ENCODE data around the gene CABLES1.

Gene CABLES1

DNA sequence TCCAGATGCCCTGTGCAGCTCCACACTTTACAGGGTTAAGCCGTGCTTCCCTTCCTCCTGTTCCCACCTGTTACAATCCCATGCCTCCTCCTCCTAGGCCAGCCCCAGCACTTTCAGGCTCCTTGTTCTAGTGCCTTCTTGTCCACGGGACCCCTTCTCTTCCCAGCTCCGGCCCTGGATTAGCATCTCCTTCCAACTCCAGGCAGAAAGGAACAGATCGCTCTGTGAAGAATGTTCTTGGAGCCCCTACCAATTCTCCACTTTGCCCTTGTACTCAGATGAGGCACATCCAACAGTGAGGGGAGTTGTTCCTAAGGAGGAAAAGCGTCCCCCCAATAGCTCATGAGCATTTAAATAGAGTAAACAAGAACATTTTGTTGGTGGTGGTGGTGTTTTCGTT lies 72.7 kb downstream of the CABLES1 start:
- TF ChIP-seq, protein P1, sequence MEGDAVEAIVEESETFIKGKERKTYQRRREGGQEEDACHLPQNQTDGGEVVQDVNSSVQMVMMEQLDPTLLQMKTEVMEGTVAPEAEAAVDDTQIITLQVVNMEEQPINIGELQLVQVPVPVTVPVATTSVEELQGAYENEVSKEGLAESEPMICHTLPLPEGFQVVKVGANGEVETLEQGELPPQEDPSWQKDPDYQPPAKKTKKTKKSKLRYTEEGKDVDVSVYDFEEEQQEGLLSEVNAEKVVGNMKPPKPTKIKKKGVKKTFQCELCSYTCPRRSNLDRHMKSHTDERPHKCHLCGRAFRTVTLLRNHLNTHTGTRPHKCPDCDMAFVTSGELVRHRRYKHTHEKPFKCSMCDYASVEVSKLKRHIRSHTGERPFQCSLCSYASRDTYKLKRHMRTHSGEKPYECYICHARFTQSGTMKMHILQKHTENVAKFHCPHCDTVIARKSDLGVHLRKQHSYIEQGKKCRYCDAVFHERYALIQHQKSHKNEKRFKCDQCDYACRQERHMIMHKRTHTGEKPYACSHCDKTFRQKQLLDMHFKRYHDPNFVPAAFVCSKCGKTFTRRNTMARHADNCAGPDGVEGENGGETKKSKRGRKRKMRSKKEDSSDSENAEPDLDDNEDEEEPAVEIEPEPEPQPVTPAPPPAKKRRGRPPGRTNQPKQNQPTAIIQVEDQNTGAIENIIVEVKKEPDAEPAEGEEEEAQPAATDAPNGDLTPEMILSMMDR (IDR thresholded peaks at IDR 0.05): no peak

DNA sequence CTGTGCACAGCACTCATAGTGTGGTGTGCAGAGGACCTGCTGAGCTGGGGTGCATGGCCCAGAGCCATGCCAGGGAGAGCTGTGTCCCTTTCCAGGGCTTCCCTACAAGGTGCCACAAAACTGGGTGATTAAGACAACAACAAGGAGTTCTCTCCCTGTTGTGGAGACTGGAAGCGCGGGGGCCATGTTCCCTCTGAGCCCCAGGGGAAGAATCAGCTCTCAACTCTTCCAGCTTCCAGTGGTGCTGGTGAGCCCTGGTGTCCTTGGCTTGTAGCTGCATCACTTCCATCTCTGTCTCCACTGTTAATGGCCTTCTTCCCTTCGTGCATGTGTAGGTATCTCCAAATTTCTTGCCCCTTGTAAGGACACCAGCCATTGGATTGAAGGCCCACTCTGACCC lies 73.3 kb downstream of the CABLES1 start:
- TF ChIP-seq, protein P1 (IDR thresholded peaks at IDR 0.05): no peak

DNA sequence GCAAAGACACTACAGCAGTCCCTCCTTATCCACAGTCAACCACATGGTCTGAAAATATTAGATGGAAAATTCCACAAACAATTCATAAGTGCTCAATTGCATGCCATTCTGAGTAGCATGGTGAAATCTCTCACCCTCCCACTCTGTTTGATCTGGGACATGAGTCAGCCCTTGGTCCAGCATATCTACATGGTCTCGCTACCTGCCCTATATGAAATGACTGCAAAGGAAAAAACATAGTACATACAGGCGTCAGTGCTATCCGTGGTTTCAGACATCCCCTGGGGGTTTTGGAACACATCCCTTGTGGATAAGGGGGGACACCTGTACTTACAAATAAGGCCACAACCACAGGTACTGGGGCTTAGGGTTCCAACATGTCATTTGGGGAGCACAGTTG lies 73.7 kb downstream of the CABLES1 start:
- TF ChIP-seq, protein P1 (IDR thresholded peaks at IDR 0.05): no peak

DNA sequence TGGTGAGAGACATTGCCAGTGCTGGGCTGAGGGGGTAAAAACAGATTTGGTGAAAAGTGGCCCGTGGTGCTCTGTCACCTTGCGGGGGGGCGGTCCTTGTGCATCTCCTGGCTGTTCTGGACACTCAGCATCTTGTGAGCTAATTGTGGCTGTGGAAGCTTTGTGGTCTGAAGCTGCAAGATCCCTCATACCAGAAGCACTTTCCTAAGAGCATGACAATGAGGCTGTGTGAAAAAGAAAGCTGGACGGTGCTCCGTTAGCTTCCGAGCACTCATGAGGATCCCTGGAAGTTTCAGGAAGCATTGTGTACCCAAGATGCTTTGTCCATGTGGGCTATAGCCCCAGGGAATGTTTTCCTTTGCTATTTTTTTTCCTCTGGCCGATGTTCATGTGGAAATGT lies 74.5 kb downstream of the CABLES1 start:
- TF ChIP-seq, protein P1 (IDR thresholded peaks at IDR 0.05): no peak

DNA sequence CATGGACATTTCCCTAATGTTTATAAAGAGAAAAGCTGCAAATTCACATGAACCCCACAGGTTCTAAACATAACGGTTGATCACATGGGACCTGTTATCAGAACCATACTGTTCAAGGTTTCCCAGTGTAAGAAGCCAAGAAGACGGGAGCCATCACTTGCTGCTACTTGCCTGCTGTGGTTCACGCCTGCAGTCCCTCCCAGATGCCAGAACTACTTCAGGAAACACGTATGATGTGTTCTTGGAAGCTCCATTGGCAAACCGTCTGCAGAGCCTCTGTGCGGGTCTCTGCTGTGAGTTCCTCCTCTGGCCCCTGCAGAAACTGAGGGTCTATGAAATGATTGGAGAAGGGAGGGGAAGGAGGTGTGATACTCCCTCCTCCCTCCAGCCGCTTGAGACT lies 75.2 kb downstream of the CABLES1 start:
- TF ChIP-seq, protein P1 (IDR thresholded peaks at IDR 0.05): no peak

DNA sequence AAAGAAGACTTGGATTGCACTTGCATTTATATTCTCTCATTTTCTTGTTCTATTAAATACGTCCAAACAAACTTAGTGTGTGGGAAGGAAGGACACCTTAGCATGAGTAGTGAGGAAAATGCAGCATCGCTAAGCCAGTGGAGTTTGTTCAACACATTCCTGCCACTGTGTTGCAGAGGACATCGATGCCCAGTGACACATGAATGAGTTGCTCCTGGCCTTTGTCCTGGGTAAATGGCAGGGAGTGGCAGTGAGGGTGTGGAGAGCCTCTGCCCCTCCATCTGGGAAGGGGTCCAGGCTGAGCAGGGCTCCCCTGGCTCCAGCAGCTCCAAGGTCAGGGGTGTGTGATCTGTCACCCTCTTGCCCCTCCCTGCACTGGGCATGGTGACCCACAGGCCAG lies 75.9 kb downstream of the CABLES1 start:
- TF ChIP-seq, protein P1 (IDR thresholded peaks at IDR 0.05): no peak

DNA sequence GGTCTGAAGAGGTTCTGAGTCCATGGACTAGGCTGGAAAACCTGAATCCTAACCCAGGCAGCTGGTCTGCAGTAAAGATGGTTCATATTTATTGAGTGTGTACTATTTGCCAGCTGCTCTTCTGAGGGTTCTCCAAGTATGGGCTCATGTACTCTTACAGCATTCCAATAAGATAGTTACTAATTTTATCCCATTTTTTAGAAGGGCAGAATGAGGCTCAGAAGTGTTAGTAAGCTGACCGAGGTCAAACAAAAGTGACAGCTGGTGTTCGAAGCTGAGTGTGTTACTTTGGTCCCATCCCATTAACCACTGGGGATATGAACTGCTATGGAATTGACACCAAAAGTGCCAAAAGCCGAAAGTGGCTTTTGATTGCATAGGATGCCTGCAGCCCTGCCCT lies 76.9 kb downstream of the CABLES1 start:
- TF ChIP-seq, protein P1 (IDR thresholded peaks at IDR 0.05): no peak

DNA sequence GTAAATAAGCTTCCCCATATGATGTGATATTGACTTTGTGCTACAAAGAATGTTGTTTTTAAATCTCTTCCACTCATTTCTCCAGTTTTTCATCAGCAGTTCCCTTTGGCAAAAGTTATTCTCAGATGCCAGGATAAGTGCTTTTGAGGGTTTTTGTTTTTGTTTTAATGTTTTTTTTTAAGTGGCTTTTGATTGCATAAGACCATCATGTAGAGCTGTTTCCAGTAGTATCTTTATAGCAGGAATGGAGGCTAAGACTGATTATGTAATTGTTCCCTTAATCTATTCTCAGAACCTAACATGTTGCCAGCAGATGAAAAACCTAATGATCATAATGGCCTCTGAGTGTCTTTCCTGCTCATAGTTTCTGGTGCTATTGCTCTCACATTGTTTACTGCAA lies 77.9 kb downstream of the CABLES1 start:
- TF ChIP-seq, protein P1 (IDR thresholded peaks at IDR 0.05): no peak
